H1 (cell line): ENCODE results near the gene CAMK2D. TPM values are rescaled to one million over a fixed set of nuclear protein-coding genes. Genes with fewer than 3 reads are reported as not detected.

ENCODE experiments used
- CTCF ChIA-PET: fragments of 300-600 bp; sonication (Branson Sonifier 250); formaldehyde crosslinking; loops from one replicate; lab custom pipeline; 2021; ENCODE audit not compliant: partially characterized antibody; lab: Charles Lee
- POLR2A ChIA-PET: fragments of 300-600 bp; sonication (Branson Sonifier 250); formaldehyde crosslinking; loops from one replicate; lab custom pipeline; 2021; ENCODE audit warnings: inconsistent platforms; ENCODE audit not compliant: partially characterized antibody; lab: Charles Lee
- DNase-seq, 2 experiments: peaks; one replicate each; pipeline versions ENCODE4 v3.0.0 to v3.0.0-alpha.2; 2010 to 2022; ENCODE audit warnings: low spot score in 2 of 2, low read depth in 1 of 2, mixed read lengths in 1 of 2
- FAIRE-seq: peaks from 2 replicates; lab custom pipeline; 2011; peaks lifted over from hg19 to GRCh38; lab: Jason Lieb, UNC
- H2AFZ ChIP-seq: 2 replicates; pipeline ENCODE4 v1.8.1; 2012; ENCODE audit warnings: low read length, inconsistent platforms
- H2AK5ac ChIP-seq: 2 replicates; pipeline ENCODE4 v1.6.1; 2013; ENCODE audit warnings: low read depth, low read length
- H2BK120ac ChIP-seq: replicated peaks from 2 replicates; pipeline ENCODE3; 2013; ENCODE audit warnings: low read depth, low read length, inconsistent platforms
- H2BK12ac ChIP-seq: 2 replicates; pipeline ENCODE4 v1.6.1; 2013; ENCODE audit warnings: low read depth, low read length
- H2BK15ac ChIP-seq: 2 replicates; pipeline ENCODE4 v1.6.1; 2013; ENCODE audit warnings: low read length
- H2BK20ac ChIP-seq: 2 replicates; pipeline ENCODE4 v1.6.1; 2013; ENCODE audit warnings: low read length
- H2BK5ac ChIP-seq: 2 replicates; pipeline ENCODE4 v1.6.1; 2013; ENCODE audit warnings: low read depth, low read length
- H3K14ac ChIP-seq: 2 replicates; pipeline ENCODE4 v1.6.1; 2013; ENCODE audit warnings: inconsistent platforms; ENCODE audit not compliant: insufficient read length
- H3K18ac ChIP-seq: 2 replicates; pipeline ENCODE4 v1.6.1; 2013; ENCODE audit warnings: low read length; ENCODE audit errors: extremely low read depth
- H3K23ac ChIP-seq: 2 replicates; pipeline ENCODE4 v1.6.1; 2013; ENCODE audit warnings: inconsistent platforms; ENCODE audit not compliant: insufficient read length
- H3K23me2 ChIP-seq: 2 replicates; pipeline ENCODE4 v1.6.1; 2013; ENCODE audit warnings: low read depth, low read length
- H3K27ac ChIP-seq: 2 replicates; pipeline ENCODE4 v1.6.1; 2011; ENCODE audit warnings: low read depth, low read length, inconsistent platforms
- H3K27me3 ChIP-seq, 4 experiments: replicated peaks in 1 of 4; 1 replicate in 1 of 4; 2 replicates in 3 of 4; pipeline versions ENCODE4 v1.6.1 to v1.8.1; 2011 to 2013; ENCODE audit warnings: low read length in 3 of 4, mild to moderate bottlenecking in 3 of 4, inconsistent platforms in 2 of 4, mixed read lengths in 2 of 4, moderate library complexity in 1 of 4; ENCODE audit not compliant: control insufficient read depth in 3 of 4, insufficient read depth in 3 of 4; ENCODE audit errors: extremely low read depth in 1 of 4
- H3K36me3 ChIP-seq, 4 experiments: 2 replicates each; pipeline versions ENCODE4 v1.6.1 to v1.8.1; 2011 to 2013; ENCODE audit warnings: mild to moderate bottlenecking in 4 of 4, low read length in 3 of 4, moderate library complexity in 2 of 4, control low read depth in 1 of 4, inconsistent platforms in 1 of 4; ENCODE audit not compliant: insufficient read depth in 4 of 4, control insufficient read depth in 2 of 4
- H3K4ac ChIP-seq: replicated peaks from 2 replicates; pipeline ENCODE3; 2013; ENCODE audit warnings: low read length, low read depth, mixed read lengths, inconsistent platforms; ENCODE audit not compliant: insufficient read length
- H3K4me1 ChIP-seq, 4 experiments: replicated peaks in 1 of 4; 1 replicate in 1 of 4; 2 replicates in 3 of 4; pipeline versions ENCODE4 v1.6.1 to v1.8.1; 2011 to 2013; ENCODE audit warnings: low read length in 3 of 4, inconsistent platforms in 2 of 4, mixed read lengths in 1 of 4; ENCODE audit not compliant: insufficient read depth in 4 of 4, control insufficient read depth in 3 of 4
- H3K4me2 ChIP-seq, 2 experiments: 2 replicates each; pipeline versions ENCODE4 v1.6.1 to v1.8.1; 2011 to 2013; ENCODE audit warnings: low read depth in 2 of 2, low read length in 2 of 2, control low read depth in 1 of 2, inconsistent platforms in 1 of 2, mild to moderate bottlenecking in 1 of 2; ENCODE audit not compliant: insufficient read depth in 1 of 2
- H3K4me3 ChIP-seq, 4 experiments: fragments of 200-600, 300-600 bp in 1 of 4; sonication (generic), shearing (Covaris generic), sonication (Bioruptor Twin) in 1 of 4; 2 replicates each; pipeline versions ENCODE4 v1.5.1 to v1.8.1; 2011 to 2016; ENCODE audit warnings: low read length in 4 of 4, low read depth in 3 of 4, control low read depth in 2 of 4, inconsistent platforms in 2 of 4, mild to moderate bottlenecking in 2 of 4, mixed read lengths in 1 of 4, moderate library complexity in 1 of 4; ENCODE audit not compliant: insufficient read depth in 2 of 4; ENCODE audit errors: extremely low read depth in 1 of 4
- H3K56ac ChIP-seq: replicated peaks from 2 replicates; pipeline ENCODE3; 2013; ENCODE audit warnings: low read depth, mild to moderate bottlenecking, mixed read lengths, low read length, inconsistent platforms; ENCODE audit not compliant: insufficient read length
- H3K79me1 ChIP-seq: 2 replicates; pipeline ENCODE4 v1.6.1; 2013; ENCODE audit warnings: low read depth, low read length, control low read depth
- H3K79me2 ChIP-seq, 2 experiments: 2 replicates each; pipeline versions ENCODE4 v1.6.1 to v1.8.1; 2012 to 2013; ENCODE audit warnings: low read length in 2 of 2, mild to moderate bottlenecking in 2 of 2, inconsistent platforms in 1 of 2; ENCODE audit not compliant: insufficient read depth in 2 of 2, control insufficient read depth in 1 of 2
- H3K9ac ChIP-seq, 4 experiments: replicated peaks in 1 of 4; 1 replicate in 1 of 4; 2 replicates in 3 of 4; pipeline versions ENCODE4 v1.6.1 to v1.8.1; 2011 to 2013; ENCODE audit warnings: low read depth in 3 of 4, low read length in 3 of 4, control low read depth in 2 of 4, mild to moderate bottlenecking in 2 of 4, moderate library complexity in 2 of 4, inconsistent platforms in 1 of 4; ENCODE audit errors: extremely low read depth in 1 of 4
- H3K9me3 ChIP-seq, 2 experiments: 2 replicates each; pipeline versions ENCODE4 v1.6.1 to v1.8.1; 2012 to 2013; ENCODE audit warnings: mild to moderate bottlenecking in 2 of 2, moderate library complexity in 2 of 2, control low read depth in 1 of 2, inconsistent platforms in 1 of 2, low read depth in 1 of 2, low read length in 1 of 2, mixed read lengths in 1 of 2; ENCODE audit not compliant: insufficient read depth in 2 of 2
- H4K20me1 ChIP-seq, 2 experiments: replicated peaks in 1 of 2; 2 replicates each; pipeline versions ENCODE3 to v1.8.1; 2011 to 2013; ENCODE audit warnings: inconsistent platforms in 2 of 2, low read length in 2 of 2, mild to moderate bottlenecking in 1 of 2; ENCODE audit not compliant: insufficient read depth in 2 of 2, control insufficient read depth in 1 of 2
- H4K5ac ChIP-seq: 2 replicates; pipeline ENCODE4 v1.6.1; 2013; ENCODE audit warnings: low read length, low read depth, mixed read lengths, inconsistent platforms; ENCODE audit not compliant: insufficient read length
- H4K8ac ChIP-seq: 2 replicates; pipeline ENCODE4 v1.8.0; 2013; ENCODE audit warnings: mild to moderate bottlenecking, moderate library complexity, low read length, inconsistent platforms; ENCODE audit not compliant: insufficient read depth; ENCODE audit errors: extremely low read depth
- H4K91ac ChIP-seq: replicated peaks from 2 replicates; pipeline ENCODE3; 2013; ENCODE audit warnings: low read length, mixed read lengths, inconsistent platforms; ENCODE audit not compliant: insufficient read length
- BCL11A ChIP-seq, 2 experiments: IDR thresholded peaks; one replicate each; pipeline ENCODE4 v1.6.1; 2011; ENCODE audit warnings: low read depth in 2 of 2, low read length in 2 of 2, mild to moderate bottlenecking in 2 of 2
- BRCA1 ChIP-seq: IDR thresholded peaks from 2 replicates; pipeline ENCODE4 v1.6.1; 2012; ENCODE audit warnings: low read depth, low read length, improper control_type of control experiment
- EP300 ChIP-seq, 2 experiments: IDR thresholded peaks; 1 replicate in 1 of 2; 2 replicates in 1 of 2; pipeline ENCODE4 v1.6.1; 2011 to 2012; ENCODE audit warnings: low read depth in 2 of 2, low read length in 2 of 2, mild to moderate bottlenecking in 2 of 2, borderline replicate concordance in 1 of 2, inconsistent platforms in 1 of 2, moderate library complexity in 1 of 2
- FOSL1 ChIP-seq: IDR thresholded peaks from 2 replicates; pipeline ENCODE4 v1.6.1; 2011; ENCODE audit warnings: mild to moderate bottlenecking, low read depth, low read length, moderate library complexity; ENCODE audit not compliant: insufficient read depth
- NANOG ChIP-seq: IDR thresholded peaks from 2 replicates; pipeline ENCODE4 v1.6.1; 2011; ENCODE audit warnings: low read length, low read depth, mild to moderate bottlenecking, inconsistent platforms; ENCODE audit not compliant: insufficient read depth, poor library complexity, severe bottlenecking
- POU5F1 ChIP-seq: IDR thresholded peaks from 2 replicates; pipeline ENCODE4 v1.6.1; 2011; ENCODE audit warnings: low read depth, mild to moderate bottlenecking, low read length, moderate library complexity
- SP1 ChIP-seq: IDR thresholded peaks from 2 replicates; pipeline ENCODE4 v1.6.1; 2011; ENCODE audit warnings: low read depth, low read length
- WGBS, 2 experiments: shearing (Covaris generic) in 1 of 2; methylation state at CpG; one replicate each; pipeline versions ENCODE4 v1.1.6 to v1.1.7; 2013 to 2015; ENCODE audit warnings: low lambda C conversion rate in 2 of 2, mixed read lengths in 2 of 2, inconsistent platforms in 1 of 2, low coverage in 1 of 2, missing lambda C conversion rate in 1 of 2; ENCODE audit not compliant: insufficient replicate concordance in 2 of 2, insufficient coverage in 1 of 2, insufficient read length in 1 of 2; ENCODE audit errors: extremely low coverage in 1 of 2, missing lambda C conversion rate in 1 of 2; 5-methylcytosine and 5-hydroxymethylcytosine counted together
- polyA plus RNA-seq, 7 experiments: library from polyadenylated mRNA; depleted of rRNA in 3 of 7; stranded (reverse) in 5 of 7; unstranded in 2 of 7; fragments of >200 nt in 5 of 7; fragments of 200-250 nt in 2 of 7; gene quantifications; 1 replicate in 5 of 7; 2 replicates in 1 of 7; 4 replicates in 1 of 7; pipeline versions ENCODE4 v1.2.1 to v1.2.3, GENCODE V29; 2011 to 2013; ENCODE audit warnings: missing spikeins in 2 of 7, mixed read lengths in 2 of 7
- total RNA-seq: library from RNA; stranded (reverse); fragmentation: NEBNext Ultra II Directional; extraction: Animal tissue kit (Norgen Biotek cat#: 25700); gene quantifications from 2 replicates; pipeline ENCODE4 v1.2.1, GENCODE V29; 2021

Gene CAMK2D
- total and polyA plus RNA-seq, 2 of the 8 experiments (the other 6 are each of a cell fraction or from before 2014, with no cell fraction given): 3.2 to 7.0 TPM

GRCh38 chr4:113591982-113592381, 169.6 kb downstream of the CAMK2D start:
- H3K4me3 ChIP-seq: no peak overlapping the region
- H3K27me3 ChIP-seq: no peaks in the 10 kb centered on the region
- H3K56ac ChIP-seq: no peak overlapping the region
- no peaks in the 10 kb centered on the region; the same call in 1 of the 2 replicates for H3K23me2 ChIP-seq
- H3K9ac ChIP-seq: no peak overlapping the region
- H4K91ac ChIP-seq: no peak overlapping the region
- WGBS, 2 experiments: 78% methylated on average over 1 of the region's 1 CpG; no CpG with 5 or more reads in 1 of the 2 experiments
- no peaks in the 10 kb centered on the region for H3K79me1 ChIP-seq
- H3K18ac ChIP-seq: no peak overlapping the region
- no peak overlapping the region for H3K4ac ChIP-seq
- H2BK120ac ChIP-seq: no peak overlapping the region
- no peak overlapping the region for H2BK12ac ChIP-seq
- no peak overlapping the region for H2AK5ac ChIP-seq
- no peak for DNase-seq
- no peaks in the 10 kb centered on the region for H3K9me3 ChIP-seq
- no peak overlapping the region for H3K4me2 ChIP-seq
- no peak overlapping the region for H2BK15ac ChIP-seq
- no peak overlapping the region for H2BK5ac ChIP-seq
- no peak overlapping the region for H3K14ac ChIP-seq
- H3K36me3 ChIP-seq: no peaks in the 10 kb centered on the region
- no peak overlapping the region for H4K8ac ChIP-seq
- H3K23ac ChIP-seq: no peak overlapping the region
- no peak overlapping the region for H4K5ac ChIP-seq
- H2BK20ac ChIP-seq: no peak overlapping the region
- ChIA-PET POLR2A (no interaction called here), CTCF (interaction anchor here (0.6 to 1.0 kb wide), 2 partner anchors 25 to 84 kb away, joined by 3 to 4 read pairs; no protein-coding TSS in a partner anchor)
- FAIRE-seq: no peak
- H3K27ac ChIP-seq: no peak overlapping the region
- no peak for TF ChIP-seq POU5F1
- TF ChIP-seq FOSL1: no peak
- TF ChIP-seq SP1: no peak
- TF ChIP-seq BCL11A (IDR thresholded peaks at IDR 0.05; ENCODE audit: low read depth in 2 of 2, low read length in 2 of 2): no peak
- no peak for TF ChIP-seq NANOG
- no peak for TF ChIP-seq BRCA1
- no peak for TF ChIP-seq EP300 (IDR thresholded peaks at IDR 0.05; ENCODE audit: borderline replicate concordance in 1 of 2, low read depth in 2 of 2, low read length in 2 of 2)
- no peaks in the 10 kb centered on the region for H3K79me2 ChIP-seq
- no peaks in the 10 kb centered on the region for H4K20me1 ChIP-seq
- H2AFZ ChIP-seq: no peak overlapping the region
- no peaks in the 10 kb centered on the region for H3K4me1 ChIP-seq
